A549 (cell line): ENCODE measurements around the gene CCDC74A.
"Not testable (repeated sequence)": the region's sequence is repeated elsewhere in the genome, so short reads cannot be mapped to it uniquely, and the experiment has no call there.

ENCODE experiments used
- CTCF ChIP-seq: fragments of >200 bp; sonication (Bioruptor Twin); formaldehyde crosslinking; IDR thresholded peaks from 3 replicates; pipeline ENCODE4 v1.5.1; 2016
- EHMT2 ChIP-seq: fragments of 200-600 bp; sonication (generic); IDR thresholded peaks from 2 replicates; pipeline ENCODE4 v1.6.1; 2016; ENCODE audit warnings: antibody characterized with exemption, low read depth, mild to moderate bottlenecking, moderate library complexity
- ELK1 ChIP-seq: fragments of 150-350 bp; IDR thresholded peaks from 2 replicates; pipeline ENCODE4 v1.6.1; 2014; ENCODE audit warnings: low read depth, mild to moderate bottlenecking, low read length
- HOXA7 ChIP-seq: fragments of 250-450 bp; sonication (Bioruptor Pico); IDR thresholded peaks from 2 replicates; pipeline ENCODE4 v1.5.0; 2020; ENCODE audit warnings: mild to moderate bottlenecking, moderate library complexity
- KDM1A ChIP-seq: fragments of 200-600 bp; sonication (generic); IDR thresholded peaks from 2 replicates; pipeline ENCODE4 v1.6.1; 2016; ENCODE audit warnings: low read depth, mild to moderate bottlenecking
- MYC ChIP-seq: IDR thresholded peaks from 2 replicates; pipeline ENCODE4 v1.6.1; 2012; ENCODE audit warnings: mild to moderate bottlenecking, inconsistent platforms, low read length, improper control_type of control experiment, borderline replicate concordance
- PHF8 ChIP-seq: fragments of 200-600 bp; sonication (generic); IDR thresholded peaks from 2 replicates; pipeline ENCODE4 v1.6.1; 2016; ENCODE audit warnings: low read depth, mild to moderate bottlenecking, antibody characterized with exemption, moderate library complexity, borderline replicate concordance
- POLR2A ChIP-seq: IDR thresholded peaks from 2 replicates; pipeline ENCODE4 v1.6.1; 2012; ENCODE audit warnings: mild to moderate bottlenecking, low read length
- REST ChIP-seq: fragments of 200-600 bp; sonication (generic); IDR thresholded peaks from 2 replicates; pipeline ENCODE4 v1.6.1; 2016; ENCODE audit warnings: antibody characterized with exemption, mild to moderate bottlenecking, moderate library complexity
- SREBF2 ChIP-seq: fragments of 450-650 bp; IDR thresholded peaks from 2 replicates; pipeline ENCODE4 v1.6.1; 2014; ENCODE audit warnings: mild to moderate bottlenecking, moderate library complexity
- ZSCAN20 ChIP-seq: fragments of 250-450 bp; sonication (Bioruptor Pico); IDR thresholded peaks from 2 replicates; pipeline ENCODE4 v1.8.0; 2022; ENCODE audit warnings: mild to moderate bottlenecking, moderate library complexity

- not testable (repeated sequence) for TF ChIP-seq EHMT2; POLR2A; SREBF2; CTCF; ZSCAN20 (CRISPR knock-in tag); HOXA7 (CRISPR knock-in tag); MYC; KDM1A; ELK1; PHF8; REST
Measured at GRCh38 chr2:131531547-131532185, 4.0 kb downstream of the CCDC74A start.
